Trophoblast cell (in vitro differentiated cells and primary cell): Measurements from ENCODE around the gene CAST.

Experiments
- DNase-seq, 2 donors: peaks; one replicate each; pipeline ENCODE4 v3.0.0-alpha.2; 2016
- H2AFZ ChIP-seq: 2 replicates; pipeline ENCODE4 v1.6.1; 2013; ENCODE audit warnings: low read length, moderate library complexity, mild to moderate bottlenecking; ENCODE audit not compliant: insufficient read depth, poor library complexity
- H2AK5ac ChIP-seq: 2 replicates; pipeline ENCODE4 v1.6.1; 2013; ENCODE audit warnings: mild to moderate bottlenecking, low read length
- H2BK120ac ChIP-seq: 2 replicates; pipeline ENCODE4 v1.6.1; 2013; ENCODE audit warnings: low read length, mild to moderate bottlenecking, moderate library complexity; ENCODE audit not compliant: insufficient read depth, poor library complexity
- H2BK12ac ChIP-seq: 2 replicates; pipeline ENCODE4 v1.6.1; 2013; ENCODE audit warnings: mild to moderate bottlenecking, low read length, moderate library complexity
- H2BK5ac ChIP-seq: 2 replicates; pipeline ENCODE4 v1.6.1; 2013; ENCODE audit warnings: low read length, low read depth, moderate library complexity, mild to moderate bottlenecking; ENCODE audit not compliant: poor library complexity
- H3K14ac ChIP-seq: 2 replicates; pipeline ENCODE4 v1.6.1; 2013; ENCODE audit warnings: mild to moderate bottlenecking, low read length
- H3K18ac ChIP-seq: 2 replicates; pipeline ENCODE4 v1.6.1; 2013; ENCODE audit warnings: mild to moderate bottlenecking, low read length
- H3K23ac ChIP-seq: 2 replicates; pipeline ENCODE4 v1.6.1; 2013; ENCODE audit warnings: low read length
- H3K27ac ChIP-seq: 2 replicates; pipeline ENCODE4 v1.5.1; 2013; ENCODE audit warnings: low read depth, mild to moderate bottlenecking, inconsistent platforms, low read length, moderate library complexity
- H3K27me3 ChIP-seq: 2 replicates; pipeline ENCODE4 v1.6.1; 2013; ENCODE audit warnings: inconsistent platforms, mild to moderate bottlenecking, low read length, moderate library complexity; ENCODE audit not compliant: insufficient read depth
- H3K36me3 ChIP-seq, 2 experiments: 1 replicate in 1 of 2; 2 replicates in 1 of 2; pipeline ENCODE4 v1.6.1; 2013; ENCODE audit warnings: low read length in 2 of 2, mild to moderate bottlenecking in 2 of 2, moderate library complexity in 1 of 2; ENCODE audit not compliant: insufficient read depth in 2 of 2, control insufficient read depth in 1 of 2
- H3K4ac ChIP-seq: 2 replicates; pipeline ENCODE4 v1.6.1; 2013; ENCODE audit warnings: low read depth, mild to moderate bottlenecking, low read length, moderate library complexity
- H3K4me1 ChIP-seq, 2 experiments: 1 replicate in 1 of 2; 2 replicates in 1 of 2; pipeline ENCODE4 v1.6.1; 2013; ENCODE audit warnings: low read length in 2 of 2, mild to moderate bottlenecking in 2 of 2, moderate library complexity in 1 of 2; ENCODE audit not compliant: insufficient read depth in 2 of 2, control insufficient read depth in 1 of 2
- H3K4me2 ChIP-seq: 2 replicates; pipeline ENCODE4 v1.6.1; 2013; ENCODE audit warnings: inconsistent platforms, mild to moderate bottlenecking, low read length, moderate library complexity
- H3K4me3 ChIP-seq: 2 replicates; pipeline ENCODE4 v1.5.1; 2013; ENCODE audit warnings: mild to moderate bottlenecking, low read depth, low read length, inconsistent platforms
- H3K79me1 ChIP-seq: one replicate; pipeline ENCODE4 v1.6.1; 2013; ENCODE audit warnings: low read length
- H3K79me2 ChIP-seq: 2 replicates; pipeline ENCODE4 v1.6.1; 2013; ENCODE audit warnings: low read length, mild to moderate bottlenecking; ENCODE audit not compliant: control insufficient read depth, insufficient read depth, poor library complexity
- H3K9ac ChIP-seq: 2 replicates; pipeline ENCODE4 v1.6.1; 2013; ENCODE audit warnings: mild to moderate bottlenecking, low read length
- H3K9me3 ChIP-seq: 2 replicates; pipeline ENCODE4 v1.6.1; 2013; ENCODE audit warnings: low read depth, mild to moderate bottlenecking, control low read depth, inconsistent platforms, low read length; ENCODE audit not compliant: insufficient read depth
- H4K12ac ChIP-seq: 2 replicates; pipeline ENCODE4 v1.6.1; 2013; ENCODE audit warnings: low read depth, mild to moderate bottlenecking, low read length, moderate library complexity
- H4K8ac ChIP-seq: 2 replicates; pipeline ENCODE4 v1.6.1; 2013; ENCODE audit warnings: low read depth, mild to moderate bottlenecking, low read length, moderate library complexity
- H4K91ac ChIP-seq: one replicate; pipeline ENCODE4 v1.6.1; 2013; ENCODE audit warnings: low read depth, mild to moderate bottlenecking, low read length, moderate library complexity
- WGBS: extraction: QIAGEN DNeasy Blood & Tissue Kit; methylation state at CpG from one replicate; pipeline ENCODE4 v1.1.7; 2013; ENCODE audit warnings: missing lambda C conversion rate; ENCODE audit not compliant: insufficient read length, insufficient coverage; ENCODE audit errors: extremely low coverage; 5-methylcytosine and 5-hydroxymethylcytosine counted together

Gene CAST

GRCh38 chr5:96626956-96627355 lies 35.2 kb upstream of the CAST start:
- H2AK5ac ChIP-seq, result no peak overlapping the region
- no CpG with 5 or more reads among the region's 2 CpGs for WGBS
- no peak overlapping the region for H2AFZ ChIP-seq
- H3K23ac ChIP-seq, result no peak overlapping the region
- peak; percentile 6 to 13 for DNase-seq
- H3K79me1 ChIP-seq, result peaks cover 2% of the 10 kb centered on the region
- H2BK5ac ChIP-seq, result no peak overlapping the region
- H3K4me3 ChIP-seq, result no peak overlapping the region
- no peak overlapping the region for H4K12ac ChIP-seq
- H4K8ac ChIP-seq, result no peak overlapping the region
- no peak overlapping the region for H3K18ac ChIP-seq
- no peaks in the 10 kb centered on the region for H3K27me3 ChIP-seq
- no peak overlapping the region for H2BK12ac ChIP-seq
- H3K4ac ChIP-seq, result no peak overlapping the region
- peaks cover 8 to 9% of the 10 kb centered on the region in 2 experiments for H3K4me1 ChIP-seq
- no peak overlapping the region for H3K9ac ChIP-seq
- H3K9me3 ChIP-seq, result no peaks in the 10 kb centered on the region
- no peak overlapping the region for H3K4me2 ChIP-seq
- no peaks in the 10 kb centered on the region for H3K79me2 ChIP-seq
- no peak overlapping the region for H4K91ac ChIP-seq
- no peaks in the 10 kb centered on the region for H3K36me3 ChIP-seq
- H2BK120ac ChIP-seq, result no peak overlapping the region
- H3K27ac ChIP-seq, result no peak overlapping the region
- no peak overlapping the region for H3K14ac ChIP-seq

- no peak overlapping the region for H4K8ac ChIP-seq
- H4K91ac ChIP-seq, result no peak overlapping the region
- H2BK5ac ChIP-seq, result no peak overlapping the region
- no peak overlapping the region for H3K14ac ChIP-seq
- H3K18ac ChIP-seq, result no peak overlapping the region
- H3K4me2 ChIP-seq, result no peak overlapping the region
- no peak overlapping the region for H3K9ac ChIP-seq
- no peak overlapping the region for H4K12ac ChIP-seq
- no CpG with 5 or more reads among the region's 2 CpGs for WGBS
- H3K9me3 ChIP-seq, result no peaks in the 10 kb centered on the region
- no peaks in the 10 kb centered on the region for H3K36me3 ChIP-seq
- H3K79me2 ChIP-seq, result no peaks in the 10 kb centered on the region
- peaks cover 2% of the 10 kb centered on the region for H3K79me1 ChIP-seq
- no peak overlapping the region for H3K4ac ChIP-seq
- no peaks in the 10 kb centered on the region for H3K27me3 ChIP-seq
- no peak overlapping the region for H3K4me3 ChIP-seq
- no peak for DNase-seq
- H2BK120ac ChIP-seq, result no peak overlapping the region
- no peak overlapping the region for H3K27ac ChIP-seq
- peaks cover 8 to 9% of the 10 kb centered on the region in 2 experiments for H3K4me1 ChIP-seq
- H2AFZ ChIP-seq, result no peak overlapping the region
- H2BK12ac ChIP-seq, result no peak overlapping the region
- H3K23ac ChIP-seq, result no peak overlapping the region
- no peak overlapping the region for H2AK5ac ChIP-seq
Observed at GRCh38 chr5:96627792-96628398, 34.3 kb upstream of the CAST start.

GRCh38 chr5:96628406-96628805 lies 33.8 kb upstream of the CAST start:
- Histone ChIP-seq H2AK5ac (no peak overlapping the region), H3K14ac (no peak overlapping the region), H2BK12ac (peak overlapping the region; percentile 87), H4K12ac (no peak overlapping the region), H3K4me2 (no peak overlapping the region), H3K4me1 (peaks cover 8 to 9% of the 10 kb centered on the region in 2 experiments), H3K9ac (no peak overlapping the region), H2AFZ (no peak overlapping the region), H3K79me1 (peaks cover 2% of the 10 kb centered on the region), H2BK5ac (no peak overlapping the region), H3K9me3 (no peaks in the 10 kb centered on the region), H3K4ac (no peak overlapping the region), H4K8ac (no peak overlapping the region), H3K36me3 (no peaks in the 10 kb centered on the region), H3K18ac (no peak overlapping the region), H3K23ac (no peak overlapping the region), H2BK120ac (no peak overlapping the region), H3K79me2 (no peaks in the 10 kb centered on the region), H3K4me3 (no peak overlapping the region), H3K27me3 (no peaks in the 10 kb centered on the region), H4K91ac (peak overlapping the region; percentile 38), H3K27ac (no peak overlapping the region)
- WGBS, result no CpG with 5 or more reads among the region's 3 CpGs
- no peak for DNase-seq

- Histone ChIP-seq H3K36me3 (no peaks in the 10 kb centered on the region), H4K8ac (no peak overlapping the region), H3K4me2 (no peak overlapping the region), H3K9ac (no peak overlapping the region), H3K4me3 (no peak overlapping the region), H2AFZ (no peak overlapping the region), H2BK120ac (no peak overlapping the region), H2BK5ac (no peak overlapping the region), H3K4me1 (peaks cover 8 to 9% of the 10 kb centered on the region in 2 experiments), H4K12ac (no peak overlapping the region), H2BK12ac (no peak overlapping the region), H3K9me3 (no peaks in the 10 kb centered on the region), H2AK5ac (no peak overlapping the region), H3K79me1 (peaks cover 2% of the 10 kb centered on the region), H3K4ac (no peak overlapping the region), H3K27ac (peak overlapping the region; percentile 61), H3K18ac (no peak overlapping the region), H3K79me2 (no peaks in the 10 kb centered on the region), H3K27me3 (no peaks in the 10 kb centered on the region), H3K23ac (no peak overlapping the region), H3K14ac (no peak overlapping the region), H4K91ac (no peak overlapping the region)
- WGBS, result no CpG with 5 or more reads among the region's 2 CpGs
- DNase-seq, result peak in 1 of 2 donors; percentile 4
Observed at GRCh38 chr5:96629774-96630173, 32.4 kb upstream of the CAST start.
